Adrenal gland (tissue), 12 donors: ENCODE results near the gene PLGRKT. TPM values are rescaled to one million over a fixed set of nuclear protein-coding genes. Genes with fewer than 3 reads are reported as not detected.
"Not testable (repeated sequence)": the region's sequence is repeated elsewhere in the genome, so short reads cannot be mapped to it uniquely, and the experiment has no call there.

Source experiments
- DNase-seq, 7 donors: peaks; one replicate each; pipeline ENCODE4 v3.0.0-alpha.2; 2019 to 2020
- H3K27ac ChIP-seq, 5 donors: fragments of 200-600 bp; sonication (generic) in 4 of 5; 1 replicate in 3 of 5; 2 replicates in 2 of 5; pipeline versions ENCODE4 v1.5.1 to v1.8.0; 2016 to 2020; ENCODE audit warnings: mild to moderate bottlenecking in 1 of 5
- H3K27me3 ChIP-seq: fragments of 200-600 bp; 2 replicates; pipeline ENCODE4 v1.8.0; 2021
- H3K36me3 ChIP-seq, 2 donors: fragments of 200-600 bp; replicated peaks in 1 of 2; 1 replicate in 1 of 2; 2 replicates in 1 of 2; pipeline versions ENCODE4 v1.5.1 to v1.8.0; 2018 to 2022
- H3K4me1 ChIP-seq, 2 donors: fragments of 200-600 bp; replicated peaks in 1 of 2; 1 replicate in 1 of 2; 2 replicates in 1 of 2; pipeline versions ENCODE4 v1.5.1 to v1.8.0; 2018 to 2021
- H3K4me3 ChIP-seq, 4 donors: fragments of 200-600 bp; sonication (generic) in 3 of 4; one replicate each; pipeline ENCODE4 v1.5.1; 2016 to 2018
- H3K9me3 ChIP-seq, 3 donors: fragments of 200-600 bp; sonication (generic) in 1 of 3; replicated peaks in 1 of 3; 1 replicate in 2 of 3; 2 replicates in 1 of 3; pipeline versions ENCODE4 v1.5.1 to v1.8.0; 2016 to 2021
- CTCF ChIP-seq, 6 experiments: fragments of 450-650 bp in 4 of 6; fragments of 200-600 bp in 2 of 6; sonication (generic) in 1 of 6; IDR thresholded peaks; 1 replicate in 5 of 6; 2 replicates in 1 of 6; pipeline versions ENCODE4 v1.5.1 to v1.8.0; 2016 to 2021; ENCODE audit warnings: antibody characterized with exemption in 6 of 6, mild to moderate bottlenecking in 2 of 6, moderate library complexity in 1 of 6
- POLR2A ChIP-seq, 2 donors: fragments of 450-650 bp; IDR thresholded peaks; one replicate each; pipeline ENCODE4 v1.6.1; 2017; ENCODE audit warnings: antibody characterized with exemption in 2 of 2, mild to moderate bottlenecking in 2 of 2, moderate library complexity in 1 of 2
- WGBS, 4 donors: extraction: QIAGEN DNeasy Blood & Tissue Kit in 2 of 4; methylation state at CpG; one replicate each; pipeline versions ENCODE4 v1.1.5 to v1.1.7; 2013 to 2017; 5-methylcytosine and 5-hydroxymethylcytosine counted together
- intact Hi-C, 2 donors: fragments of 100-400 bp; cut with DNase I; formaldehyde crosslinking; loops; one replicate each; pipeline versions ENCODE4 v1.14.1 to v1.15.0; 2022 to 2023
- polyA plus RNA-seq, 3 donors: library from polyadenylated mRNA; stranded (reverse); fragments of 200-250 nt in 2 of 3; fragments of 350-450 nt in 1 of 3; fragmentation: Illumina TruSeq in 1 of 3; extraction: RNeasy Lipid Tissue Mini Kit (QIAGEN cat#74804) in 1 of 3; gene quantifications; one replicate each; pipeline ENCODE4 v1.2.3, GENCODE V29; 2013 to 2014
- total RNA-seq, 9 donors: library from RNA; depleted of rRNA in 4 of 9; stranded (reverse); fragments of >200 nt in 4 of 9; fragments of 120-200 nt in 1 of 9; fragmentation: NEBNext Ultra II Directional in 1 of 9; extraction: Animal tissue kit (Norgen Biotek cat#: 25700) in 1 of 9; gene quantifications; one replicate each; pipeline versions ENCODE4 v1.1.0 to v1.2.4, GENCODE V29; 2013 to 2023
- donor health status: healthy with polysubstance abuse.
- donor health status: Bipolar disorder and iron deficiency.
- donor health status: DM: yes; HTN: yes; CAD: no.
- donor health status: DM: no; HTN: no; CAD: no.
- donor health status: DM: no; HTN: no; CAD: no.
- donor health status: DM: yes; HTN: yes; CAD: no.

PLGRKT gene
- total and polyA plus RNA-seq, 12 donors = 7.2 to 32.0 (median 20.7) TPM

- H3K27ac ChIP-seq = no peak overlapping the region
- H3K27me3 ChIP-seq = no peaks in the 10 kb centered on the region
- no peak for DNase-seq
- TF ChIP-seq POLR2A (IDR thresholded peaks at IDR 0.05) (no peak), CTCF (IDR thresholded peaks at IDR 0.05) (no peak)
- 78 to 86% (median 83%) methylated on average over 5 of the region's 5 CpGs for WGBS, 4 donors
- no peak overlapping the region for H3K4me3 ChIP-seq
- no peaks in the 10 kb centered on the region for H3K4me1 ChIP-seq
- intact Hi-C loops = no loop called here
- no peaks in the 10 kb centered on the region for H3K36me3 ChIP-seq
- H3K9me3 ChIP-seq = no peaks in the 10 kb centered on the region
These were observed 31.1 kb upstream of the PLGRKT start for GRCh38 chr9:5468850-5469249.

GRCh38 chr9:5466766-5467165 is 29.0 kb upstream of the PLGRKT start:
- no peak for DNase-seq

GRCh38 chr9:5466005-5466404 is 28.3 kb upstream of the PLGRKT start:
- Histone ChIP-seq H3K27ac (no peak overlapping the region), H3K27me3 (no peaks in the 10 kb centered on the region), H3K4me3 (no peak overlapping the region), H3K4me1 (no peaks in the 10 kb centered on the region), H3K36me3 (no peaks in the 10 kb centered on the region), H3K9me3 (no peaks in the 10 kb centered on the region)
- intact Hi-C loops = no loop called here
- WGBS, 4 donors = 73 to 85% (median 76%) methylated on average over 1 of the region's 1 CpG
- TF ChIP-seq CTCF (IDR thresholded peaks at IDR 0.05) = no peak
- no peak for TF ChIP-seq POLR2A (IDR thresholded peaks at IDR 0.05)
- DNase-seq = no peak

More at GRCh38 chr9:5466766-5467165, 29.0 kb upstream of the PLGRKT start:
- H3K27me3 ChIP-seq = no peaks in the 10 kb centered on the region
- H3K4me1 ChIP-seq = no peaks in the 10 kb centered on the region
- no peak overlapping the region for H3K4me3 ChIP-seq
- H3K9me3 ChIP-seq = no peaks in the 10 kb centered on the region
- 63 to 73% (median 69%) methylated on average over 2 of the region's 2 CpGs for WGBS, 4 donors
- TF ChIP-seq POLR2A (IDR thresholded peaks at IDR 0.05) (no peak), CTCF (IDR thresholded peaks at IDR 0.05) (no peak)
- intact Hi-C loops = no loop called here
- no peaks in the 10 kb centered on the region for H3K36me3 ChIP-seq
- no peak overlapping the region for H3K27ac ChIP-seq

- H3K36me3 ChIP-seq = not testable (repeated sequence)
These were observed 27.2 kb upstream of the PLGRKT start for GRCh38 chr9:5464831-5465330.

GRCh38 chr9:5460157-5460556 is 22.4 kb upstream of the PLGRKT start:
- no peak for DNase-seq
- Histone ChIP-seq H3K4me3 (no peak overlapping the region), H3K4me1 (no peaks in the 10 kb centered on the region), H3K36me3 (no peaks in the 10 kb centered on the region), H3K9me3 (no peaks in the 10 kb centered on the region), H3K27me3 (no peaks in the 10 kb centered on the region), H3K27ac (no peak overlapping the region)
- intact Hi-C loops = no loop called here
- TF ChIP-seq POLR2A (IDR thresholded peaks at IDR 0.05) = no peak
- TF ChIP-seq CTCF (IDR thresholded peaks at IDR 0.05) = no peak
- WGBS, 4 donors = 79 to 100% (median 86%) methylated on average over 1 of the region's 1 CpG

More at GRCh38 chr9:5464831-5465330, 27.2 kb upstream of the PLGRKT start:
- H3K27me3 ChIP-seq, H3K27ac ChIP-seq, H3K4me3 ChIP-seq, H3K4me1 ChIP-seq, H3K9me3 ChIP-seq, DNase-seq, intact Hi-C loops: not testable (repeated sequence)
- 71 to 92% (median 87%) methylated on average over 4 of the region's 4 CpGs for WGBS, 4 donors
